Right lung (tissue), 5 donors: ENCODE results near the gene OR5AU1. TPM values are rescaled to one million over a fixed set of nuclear protein-coding genes. Genes with fewer than 3 reads are reported as not detected.

Source experiments
- DNase-seq, 2 donors: peaks; one replicate each; pipeline ENCODE4 v3.0.0-alpha.2; 2013
- polyA plus RNA-seq, 5 donors: library from polyadenylated mRNA; unstranded; fragments of 120-200 nt; gene quantifications; one replicate each; pipeline versions ENCODE4 v1.2.1 to v1.2.3, GENCODE V29; 2013; ENCODE audit warnings: inconsistent platforms in 1 of 5, low replicate concordance in 1 of 5; ENCODE audit not compliant: insufficient read length in 5 of 5, insufficient read depth in 1 of 5

Gene OR5AU1
- polyA plus RNA-seq, 5 donors: 0.03 to 0.36 (median 0.10) TPM

GRCh38 chr14:21107283-21107800 lies 48.5 kb downstream of the OR5AU1 start:
- no peak for DNase-seq

DNA sequence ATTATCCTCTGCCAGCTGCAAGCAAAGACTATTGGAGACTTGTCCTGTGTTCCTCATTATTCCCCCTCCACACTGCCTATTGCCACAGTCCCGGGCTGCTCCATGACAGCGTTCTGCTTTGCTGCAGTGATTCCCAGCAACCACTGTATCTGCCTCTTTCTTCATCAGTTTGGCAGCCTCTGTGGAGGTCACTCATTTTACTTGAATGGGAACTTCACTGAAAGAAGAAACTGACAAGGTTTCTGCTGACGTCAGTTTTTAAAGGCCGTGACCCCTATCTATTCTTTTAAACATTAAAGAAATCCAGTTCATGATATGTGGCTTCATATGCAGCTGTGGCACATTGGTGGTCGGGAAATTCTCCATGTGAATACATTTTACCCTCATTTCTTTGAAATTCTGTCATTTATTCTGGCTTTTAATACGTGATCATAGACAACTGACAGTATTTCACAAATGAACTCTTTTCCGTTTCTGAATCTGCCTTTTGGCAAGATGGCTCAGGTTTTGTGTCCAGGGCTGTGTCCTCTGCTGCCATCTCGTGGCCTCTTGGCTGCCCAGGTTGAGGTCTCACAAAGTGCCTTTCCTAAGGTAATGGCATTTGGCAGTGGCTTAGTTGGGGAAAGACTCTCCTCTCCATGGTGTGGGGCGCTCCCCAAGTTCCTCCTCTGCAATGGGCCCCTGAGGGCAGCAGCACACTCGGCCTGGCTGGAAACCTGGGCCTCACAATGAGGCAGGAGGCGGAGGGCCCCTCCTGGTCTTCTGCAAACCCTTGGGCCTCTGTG lies 49.2 kb downstream of the OR5AU1 start:
- peak; percentile 73 to 80 for DNase-seq

DNA sequence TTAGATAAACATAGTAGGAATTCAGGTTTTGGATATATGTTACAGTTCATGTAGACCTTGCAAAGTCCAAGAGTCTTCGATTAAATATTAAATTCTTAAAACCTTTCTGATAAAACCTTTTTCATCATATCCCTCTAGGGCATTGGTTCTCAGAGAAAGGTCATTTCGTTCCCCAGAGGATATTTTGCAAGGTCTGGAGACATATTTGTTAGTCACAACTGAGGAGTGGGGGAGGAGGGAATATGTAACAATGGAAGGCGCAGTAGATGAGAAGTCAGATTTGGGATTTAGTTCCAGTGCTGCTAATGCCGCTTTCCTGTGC lies 49.7 kb downstream of the OR5AU1 start:
- no peak for DNase-seq

DNA sequence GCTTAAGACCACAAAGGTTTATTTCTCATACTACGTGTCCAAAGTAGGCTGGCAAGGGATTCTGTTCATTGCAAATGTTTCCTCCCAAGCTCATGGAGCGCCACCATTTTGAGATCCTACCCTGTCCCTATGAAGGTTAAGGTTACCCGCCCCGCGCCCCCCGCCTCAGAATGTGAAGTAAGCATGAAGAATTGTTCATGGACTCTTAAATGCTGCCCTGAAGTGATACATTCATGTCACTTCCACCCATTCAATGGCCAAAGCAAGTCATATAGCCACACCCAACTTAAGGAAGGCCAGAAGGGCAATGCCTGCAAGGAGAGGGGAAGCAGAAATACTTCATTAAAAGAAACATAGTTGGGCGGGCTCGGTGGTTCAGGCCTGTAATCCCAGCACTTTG lies 50.8 kb downstream of the OR5AU1 start:
- DNase-seq: no peak

Other genes starting within 250 kb of the OR5AU1 start
- gene RNASE2, start 200.6 kb downstream of the OR5AU1 start, polyA plus RNA-seq: 1 to 10 TPM; 1.2 to 2.5 (median 1.8) TPM
- 100 to 1,000 TPM; 104 to 139 (median 116) TPM for gene METTL17, start 166.1 kb downstream of the OR5AU1 start, polyA plus RNA-seq
- under 1 TPM in 2 of 5 donors, not detected in 3; 0.14 to 0.49 TPM for gene SLC39A2, start 156.8 kb downstream of the OR5AU1 start, polyA plus RNA-seq
- gene NDRG2, start 131.0 kb downstream of the OR5AU1 start, polyA plus RNA-seq: 100 to 1,000 TPM; 123 to 163 (median 138) TPM
- gene TPPP2, start 125.8 kb downstream of the OR5AU1 start, polyA plus RNA-seq: under 1 TPM; 0.12 to 0.39 (median 0.23) TPM
- under 1 TPM in 1 of 5 donors, not detected in 4; 0.16 TPM for gene RNASE13, start 121.3 kb downstream of the OR5AU1 start, polyA plus RNA-seq
- gene RNASE7, start 113.7 kb downstream of the OR5AU1 start, polyA plus RNA-seq: under 1 TPM in 3 of 5 donors, not detected in 2; 0.12 to 0.13 (median 0.12) TPM
- gene RNASE8, start 98.2 kb downstream of the OR5AU1 start, polyA plus RNA-seq: not detected
- gene ARHGEF40, start 85.8 kb downstream of the OR5AU1 start, polyA plus RNA-seq: 10 to 100 TPM; 69.5 to 88.8 (median 83.3) TPM
- gene ZNF219, start 57.4 kb downstream of the OR5AU1 start, polyA plus RNA-seq: 10 to 100 TPM; 28.2 to 49.2 (median 34.2) TPM
- 1 to 10 TPM in 3 of 5 donors, under 1 TPM in 2; 0.74 to 2.3 (median 1.0) TPM for gene TMEM253, start 55.0 kb downstream of the OR5AU1 start, polyA plus RNA-seq
- 100 to 1,000 TPM; 694 to 979 (median 852) TPM for gene HNRNPC, start 113.4 kb upstream of the OR5AU1 start, polyA plus RNA-seq
- under 1 TPM; 0.53 to 0.93 (median 0.74) TPM for gene RPGRIP1, start 124.0 kb upstream of the OR5AU1 start, polyA plus RNA-seq
- gene SUPT16H, start 228.0 kb upstream of the OR5AU1 start, polyA plus RNA-seq: 100 to 1,000 TPM in 4 of 5 donors, 10 to 100 TPM in 1; 98.8 to 146 (median 131) TPM